Trophoblast cell (in vitro differentiated cells and primary cell): ENCODE data around the gene TRIM45.

Experiments
- DNase-seq, 2 donors: peaks; one replicate each; pipeline ENCODE4 v3.0.0-alpha.2; 2016
- H2AFZ ChIP-seq: 2 replicates; pipeline ENCODE4 v1.6.1; 2013; ENCODE audit warnings: low read length, moderate library complexity, mild to moderate bottlenecking; ENCODE audit not compliant: insufficient read depth, poor library complexity
- H2AK5ac ChIP-seq: 2 replicates; pipeline ENCODE4 v1.6.1; 2013; ENCODE audit warnings: mild to moderate bottlenecking, low read length
- H2BK120ac ChIP-seq: 2 replicates; pipeline ENCODE4 v1.6.1; 2013; ENCODE audit warnings: low read length, mild to moderate bottlenecking, moderate library complexity; ENCODE audit not compliant: insufficient read depth, poor library complexity
- H2BK12ac ChIP-seq: 2 replicates; pipeline ENCODE4 v1.6.1; 2013; ENCODE audit warnings: mild to moderate bottlenecking, low read length, moderate library complexity
- H2BK5ac ChIP-seq: 2 replicates; pipeline ENCODE4 v1.6.1; 2013; ENCODE audit warnings: low read length, low read depth, moderate library complexity, mild to moderate bottlenecking; ENCODE audit not compliant: poor library complexity
- H3K14ac ChIP-seq: 2 replicates; pipeline ENCODE4 v1.6.1; 2013; ENCODE audit warnings: mild to moderate bottlenecking, low read length
- H3K18ac ChIP-seq: 2 replicates; pipeline ENCODE4 v1.6.1; 2013; ENCODE audit warnings: mild to moderate bottlenecking, low read length
- H3K23ac ChIP-seq: 2 replicates; pipeline ENCODE4 v1.6.1; 2013; ENCODE audit warnings: low read length
- H3K27ac ChIP-seq: 2 replicates; pipeline ENCODE4 v1.5.1; 2013; ENCODE audit warnings: low read depth, mild to moderate bottlenecking, inconsistent platforms, low read length, moderate library complexity
- H3K27me3 ChIP-seq: 2 replicates; pipeline ENCODE4 v1.6.1; 2013; ENCODE audit warnings: inconsistent platforms, mild to moderate bottlenecking, low read length, moderate library complexity; ENCODE audit not compliant: insufficient read depth
- H3K36me3 ChIP-seq, 2 experiments: 1 replicate in 1 of 2; 2 replicates in 1 of 2; pipeline ENCODE4 v1.6.1; 2013; ENCODE audit warnings: low read length in 2 of 2, mild to moderate bottlenecking in 2 of 2, moderate library complexity in 1 of 2; ENCODE audit not compliant: insufficient read depth in 2 of 2, control insufficient read depth in 1 of 2
- H3K4ac ChIP-seq: 2 replicates; pipeline ENCODE4 v1.6.1; 2013; ENCODE audit warnings: low read depth, mild to moderate bottlenecking, low read length, moderate library complexity
- H3K4me1 ChIP-seq, 2 experiments: 1 replicate in 1 of 2; 2 replicates in 1 of 2; pipeline ENCODE4 v1.6.1; 2013; ENCODE audit warnings: low read length in 2 of 2, mild to moderate bottlenecking in 2 of 2, moderate library complexity in 1 of 2; ENCODE audit not compliant: insufficient read depth in 2 of 2, control insufficient read depth in 1 of 2
- H3K4me2 ChIP-seq: 2 replicates; pipeline ENCODE4 v1.6.1; 2013; ENCODE audit warnings: inconsistent platforms, mild to moderate bottlenecking, low read length, moderate library complexity
- H3K4me3 ChIP-seq: 2 replicates; pipeline ENCODE4 v1.5.1; 2013; ENCODE audit warnings: mild to moderate bottlenecking, low read depth, low read length, inconsistent platforms
- H3K79me1 ChIP-seq: one replicate; pipeline ENCODE4 v1.6.1; 2013; ENCODE audit warnings: low read length
- H3K79me2 ChIP-seq: 2 replicates; pipeline ENCODE4 v1.6.1; 2013; ENCODE audit warnings: low read length, mild to moderate bottlenecking; ENCODE audit not compliant: control insufficient read depth, insufficient read depth, poor library complexity
- H3K9ac ChIP-seq: 2 replicates; pipeline ENCODE4 v1.6.1; 2013; ENCODE audit warnings: mild to moderate bottlenecking, low read length
- H3K9me3 ChIP-seq: 2 replicates; pipeline ENCODE4 v1.6.1; 2013; ENCODE audit warnings: low read depth, mild to moderate bottlenecking, control low read depth, inconsistent platforms, low read length; ENCODE audit not compliant: insufficient read depth
- H4K12ac ChIP-seq: 2 replicates; pipeline ENCODE4 v1.6.1; 2013; ENCODE audit warnings: low read depth, mild to moderate bottlenecking, low read length, moderate library complexity
- H4K8ac ChIP-seq: 2 replicates; pipeline ENCODE4 v1.6.1; 2013; ENCODE audit warnings: low read depth, mild to moderate bottlenecking, low read length, moderate library complexity
- H4K91ac ChIP-seq: one replicate; pipeline ENCODE4 v1.6.1; 2013; ENCODE audit warnings: low read depth, mild to moderate bottlenecking, low read length, moderate library complexity
- WGBS: extraction: QIAGEN DNeasy Blood & Tissue Kit; methylation state at CpG from one replicate; pipeline ENCODE4 v1.1.7; 2013; ENCODE audit warnings: missing lambda C conversion rate; ENCODE audit not compliant: insufficient read length, insufficient coverage; ENCODE audit errors: extremely low coverage; 5-methylcytosine and 5-hydroxymethylcytosine counted together

TRIM45 gene

GRCh38 chr1:117150316-117150715, 28.8 kb upstream of the TRIM45 start:
- H4K91ac ChIP-seq, result no peak overlapping the region
- H4K12ac ChIP-seq, result no peak overlapping the region
- peaks cover 5 to 7% of the 10 kb centered on the region in 2 experiments for H3K4me1 ChIP-seq
- H2BK5ac ChIP-seq, result no peak overlapping the region
- H2AFZ ChIP-seq, result no peak overlapping the region
- peaks cover 2% of the 10 kb centered on the region for H3K9me3 ChIP-seq
- H3K79me1 ChIP-seq, result peaks cover 9% of the 10 kb centered on the region
- no peak overlapping the region for H2BK12ac ChIP-seq
- no peak overlapping the region for H3K18ac ChIP-seq
- H3K4ac ChIP-seq, result no peak overlapping the region
- H3K14ac ChIP-seq, result no peak overlapping the region
- H2AK5ac ChIP-seq, result no peak overlapping the region
- H4K8ac ChIP-seq, result no peak overlapping the region
- H3K9ac ChIP-seq, result no peak overlapping the region
- no peak overlapping the region for H3K27ac ChIP-seq
- H3K79me2 ChIP-seq, result no peaks in the 10 kb centered on the region
- no CpG with 5 or more reads among the region's 2 CpGs for WGBS
- H3K36me3 ChIP-seq, result peaks cover 8 to 16% of the 10 kb centered on the region in 2 experiments
- H3K27me3 ChIP-seq, result no peaks in the 10 kb centered on the region
- DNase-seq, result no peak
- no peak overlapping the region for H2BK120ac ChIP-seq
- H3K4me3 ChIP-seq, result no peak overlapping the region
- no peak overlapping the region for H3K23ac ChIP-seq
- no peak overlapping the region for H3K4me2 ChIP-seq

- H3K4me1 ChIP-seq, result peaks cover 8 to 11% of the 10 kb centered on the region in 2 experiments
- no peak overlapping the region for H4K12ac ChIP-seq
- no peak overlapping the region for H3K4ac ChIP-seq
- no peaks in the 10 kb centered on the region for H3K79me2 ChIP-seq
- H3K9me3 ChIP-seq, result peaks cover under 1% of the 10 kb centered on the region
- no peak overlapping the region for H3K18ac ChIP-seq
- H4K91ac ChIP-seq, result no peak overlapping the region
- no peak overlapping the region for H3K14ac ChIP-seq
- H3K79me1 ChIP-seq, result peaks cover 12% of the 10 kb centered on the region
- H3K4me2 ChIP-seq, result no peak overlapping the region
- no peak overlapping the region for H4K8ac ChIP-seq
- no peak overlapping the region for H2BK12ac ChIP-seq
- no peak overlapping the region for H3K27ac ChIP-seq
- H3K4me3 ChIP-seq, result no peak overlapping the region
- no peak overlapping the region for H2AK5ac ChIP-seq
- WGBS, result no CpG with 5 or more reads among the region's 5 CpGs
- H3K23ac ChIP-seq, result no peak overlapping the region
- H2BK120ac ChIP-seq, result no peak overlapping the region
- no peak overlapping the region for H2BK5ac ChIP-seq
- no peak overlapping the region for H2AFZ ChIP-seq
- peaks cover 5 to 14% of the 10 kb centered on the region in 2 experiments for H3K36me3 ChIP-seq
- no peaks in the 10 kb centered on the region for H3K27me3 ChIP-seq
- peak in 1 of 2 donors; percentile 44 for DNase-seq
- H3K9ac ChIP-seq, result no peak overlapping the region
Observed at GRCh38 chr1:117147856-117148588, 26.5 kb upstream of the TRIM45 start.

DNA sequence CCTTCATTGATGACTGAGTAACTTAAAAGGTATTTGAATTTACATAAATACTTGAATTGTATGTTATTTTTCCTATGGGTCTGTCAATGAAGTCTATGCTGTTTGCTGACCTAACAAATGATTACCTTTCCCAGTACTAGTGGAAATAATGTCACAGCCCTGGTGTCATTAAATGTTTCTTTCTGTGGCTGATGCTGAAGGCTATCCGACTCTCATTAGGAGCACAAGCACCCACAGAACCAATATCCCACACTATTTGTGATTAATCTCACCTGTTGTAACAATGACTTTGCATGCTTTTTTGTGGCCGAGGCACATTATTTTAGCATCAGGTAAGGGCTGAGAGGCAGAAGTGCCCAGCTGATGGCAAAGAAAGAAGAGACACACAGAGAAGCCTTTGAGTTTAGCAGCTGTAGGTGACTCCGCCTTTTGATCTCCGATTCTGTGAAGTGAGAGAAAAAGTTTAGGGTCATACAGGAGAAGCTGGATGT, 25.8 kb upstream of the TRIM45 start:
- no peak overlapping the region for H4K8ac ChIP-seq
- H2AK5ac ChIP-seq, result no peak overlapping the region
- H3K14ac ChIP-seq, result no peak overlapping the region
- H3K4me1 ChIP-seq, result peaks cover 12 to 14% of the 10 kb centered on the region in 2 experiments
- no peak overlapping the region for H3K4me2 ChIP-seq
- no peaks in the 10 kb centered on the region for H3K79me2 ChIP-seq
- peaks cover 14% of the 10 kb centered on the region for H3K79me1 ChIP-seq
- H3K9ac ChIP-seq, result no peak overlapping the region
- no peak overlapping the region for H2AFZ ChIP-seq
- H2BK5ac ChIP-seq, result no peak overlapping the region
- no peak overlapping the region for H3K4me3 ChIP-seq
- no peak overlapping the region for H3K4ac ChIP-seq
- no peak overlapping the region for H3K18ac ChIP-seq
- H3K9me3 ChIP-seq, result no peaks in the 10 kb centered on the region
- H3K27me3 ChIP-seq, result no peaks in the 10 kb centered on the region
- WGBS, result no CpG with 5 or more reads among the region's 4 CpGs
- peak overlapping the region; percentile 41 for H2BK120ac ChIP-seq
- no peak for DNase-seq
- H3K23ac ChIP-seq, result no peak overlapping the region
- no peak overlapping the region for H3K27ac ChIP-seq
- no peak overlapping the region for H4K12ac ChIP-seq
- H4K91ac ChIP-seq, result no peak overlapping the region
- H2BK12ac ChIP-seq, result no peak overlapping the region
- peaks cover 5 to 9% of the 10 kb centered on the region in 2 experiments for H3K36me3 ChIP-seq

- Histone ChIP-seq H3K9ac (no peak overlapping the region), H3K4me3 (no peak overlapping the region), H2BK12ac (peak overlapping the region; percentile 83), H4K12ac (no peak overlapping the region), H2AFZ (no peak overlapping the region), H3K79me2 (no peaks in the 10 kb centered on the region), H3K79me1 (peaks cover 15% of the 10 kb centered on the region), H3K9me3 (no peaks in the 10 kb centered on the region), H2AK5ac (peak overlapping the region; percentile 34), H3K4me1 (peaks cover 13 to 15% of the 10 kb centered on the region in 2 experiments), H3K27me3 (no peaks in the 10 kb centered on the region), H2BK5ac (no peak overlapping the region), H4K8ac (no peak overlapping the region), H3K23ac (no peak overlapping the region), H2BK120ac (peak overlapping the region; percentile 71), H4K91ac (peak overlapping the region; percentile 20), H3K27ac (no peak overlapping the region), H3K14ac (peak overlapping the region; percentile 59), H3K18ac (peak overlapping the region; percentile 6), H3K4ac (no peak overlapping the region), H3K36me3 (peaks cover 3 to 7% of the 10 kb centered on the region in 2 experiments), H3K4me2 (no peak overlapping the region)
- peak; percentile 42 to 56 for DNase-seq
- WGBS, result no CpG with 5 or more reads among the region's 8 CpGs
Observed at GRCh38 chr1:117146575-117147340, 25.2 kb upstream of the TRIM45 start.
